Colonic mucosa (tissue), 4 donors: ENCODE measurements around the gene RFX3. TPM values are rescaled to one million over a fixed set of nuclear protein-coding genes. Genes with fewer than 3 reads are reported as not detected.

Experiments used
- DNase-seq: peaks from one replicate; pipeline ENCODE4 v3.0.0-alpha.2; 2020
- H3K27ac ChIP-seq: fragments of 200-600 bp; one replicate; pipeline ENCODE4 v1.8.0; 2021
- H3K27me3 ChIP-seq: fragments of 200-600 bp; one replicate; pipeline ENCODE4 v1.8.0; 2021
- H3K36me3 ChIP-seq: fragments of 200-600 bp; one replicate; pipeline ENCODE4 v1.8.0; 2021
- H3K4me1 ChIP-seq: fragments of 200-600 bp; one replicate; pipeline ENCODE4 v1.8.0; 2021; ENCODE audit warnings: mild to moderate bottlenecking
- H3K4me3 ChIP-seq: fragments of 200-600 bp; one replicate; pipeline ENCODE4 v1.8.0; 2021
- H3K9ac ChIP-seq, 2 donors: one replicate each; pipeline ENCODE4 v1.7.0; 2013; ENCODE audit warnings: control low read depth in 2 of 2, low read depth in 2 of 2, low read length in 2 of 2
- H3K9me3 ChIP-seq: fragments of 200-600 bp; one replicate; pipeline ENCODE4 v1.8.0; 2021
- intact Hi-C: fragments of 100-400 bp; cut with DNase I; formaldehyde crosslinking; loops from one replicate; pipeline ENCODE4 v1.14.1; 2022
- total RNA-seq, 2 donors: library from RNA; stranded (reverse); fragmentation: NEBNext Ultra II Directional in 1 of 2; extraction: Animal tissue kit (Norgen Biotek cat#: 25700) in 1 of 2; gene quantifications; one replicate each; pipeline ENCODE4 v1.2.1, GENCODE V29; 2021
- TF ChIP-seq, protein P1 (sequence below): fragments of 200-600 bp; IDR thresholded peaks from one replicate; pipeline ENCODE4 v1.8.0; 2022; ENCODE audit warnings: antibody characterized with exemption, mild to moderate bottlenecking
- donor health status: healthy.
- donor health status: DM: no; HTN: no; CAD: no.
- donor health status: DM: no; HTN: no; CAD: no.

The RFX3 gene
- total RNA-seq, 2 donors from 2014 or later = 9.8 to 12.1 TPM

DNA sequence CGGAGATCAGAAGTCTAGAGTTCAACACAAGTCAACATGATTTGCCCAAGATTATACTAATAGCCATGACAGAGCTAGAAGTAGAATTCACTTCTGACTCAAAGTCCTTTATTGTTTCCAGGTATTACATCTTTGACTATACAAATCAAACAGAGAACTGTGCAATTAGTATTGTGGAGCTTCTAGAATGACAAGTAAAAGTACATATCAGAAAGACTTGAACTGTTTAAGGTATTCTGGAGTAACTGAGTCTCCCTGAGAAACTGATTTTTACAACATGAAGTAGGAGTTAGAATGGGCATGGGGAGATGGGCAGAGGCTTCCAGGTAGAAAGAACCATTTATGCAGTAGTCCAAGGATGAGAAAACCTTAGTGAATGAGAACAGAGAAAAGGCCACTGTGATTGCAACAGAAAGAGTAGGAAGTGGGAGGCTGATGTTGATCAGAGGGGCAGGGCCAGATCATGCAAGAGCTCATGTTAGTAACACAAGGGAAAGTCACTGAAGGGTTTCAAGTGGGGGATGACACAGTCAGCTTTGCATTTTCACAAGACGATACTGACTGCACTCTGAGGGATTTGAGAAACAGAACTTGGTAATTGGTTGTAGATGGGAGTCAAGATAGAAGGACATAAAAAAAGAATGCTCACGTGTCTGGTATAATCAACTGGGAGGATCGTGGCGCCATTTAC lies 280.7 kb downstream of the RFX3 start:
- no peaks in the 10 kb centered on the region for H3K27me3 ChIP-seq
- no peak overlapping the region for H3K27ac ChIP-seq
- intact Hi-C loops = loop anchor here (10.0 kb wide), 1 partner anchor 190 kb away; no protein-coding TSS in a partner anchor
- TF ChIP-seq, protein P1, sequence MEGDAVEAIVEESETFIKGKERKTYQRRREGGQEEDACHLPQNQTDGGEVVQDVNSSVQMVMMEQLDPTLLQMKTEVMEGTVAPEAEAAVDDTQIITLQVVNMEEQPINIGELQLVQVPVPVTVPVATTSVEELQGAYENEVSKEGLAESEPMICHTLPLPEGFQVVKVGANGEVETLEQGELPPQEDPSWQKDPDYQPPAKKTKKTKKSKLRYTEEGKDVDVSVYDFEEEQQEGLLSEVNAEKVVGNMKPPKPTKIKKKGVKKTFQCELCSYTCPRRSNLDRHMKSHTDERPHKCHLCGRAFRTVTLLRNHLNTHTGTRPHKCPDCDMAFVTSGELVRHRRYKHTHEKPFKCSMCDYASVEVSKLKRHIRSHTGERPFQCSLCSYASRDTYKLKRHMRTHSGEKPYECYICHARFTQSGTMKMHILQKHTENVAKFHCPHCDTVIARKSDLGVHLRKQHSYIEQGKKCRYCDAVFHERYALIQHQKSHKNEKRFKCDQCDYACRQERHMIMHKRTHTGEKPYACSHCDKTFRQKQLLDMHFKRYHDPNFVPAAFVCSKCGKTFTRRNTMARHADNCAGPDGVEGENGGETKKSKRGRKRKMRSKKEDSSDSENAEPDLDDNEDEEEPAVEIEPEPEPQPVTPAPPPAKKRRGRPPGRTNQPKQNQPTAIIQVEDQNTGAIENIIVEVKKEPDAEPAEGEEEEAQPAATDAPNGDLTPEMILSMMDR = no peak
- no peaks in the 10 kb centered on the region for H3K9me3 ChIP-seq
- H3K9ac ChIP-seq = no peak overlapping the region
- H3K4me3 ChIP-seq = no peak overlapping the region
- no peaks in the 10 kb centered on the region for H3K36me3 ChIP-seq
- no peaks in the 10 kb centered on the region for H3K4me1 ChIP-seq
- DNase-seq = no peak

DNA sequence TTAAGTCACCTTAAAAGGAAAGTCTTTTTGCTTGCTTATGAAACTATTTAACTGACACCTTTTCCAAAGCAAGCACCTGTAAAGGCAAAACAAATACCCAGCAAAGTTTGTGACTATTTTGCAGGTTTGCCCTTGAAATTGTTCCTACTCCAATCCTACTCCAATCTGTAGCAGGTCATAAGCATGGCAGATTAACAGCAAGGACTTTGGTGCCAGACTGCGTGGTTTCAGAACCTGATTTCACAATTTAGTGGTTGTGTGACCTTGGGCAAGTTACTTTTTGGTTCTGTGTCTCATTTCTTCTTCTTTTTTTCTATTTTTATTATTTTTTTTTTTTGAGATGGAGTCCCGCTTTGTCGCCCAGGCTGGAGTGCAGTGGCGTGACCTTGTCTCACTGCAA lies 282.1 kb downstream of the RFX3 start:
- TF ChIP-seq, protein P1 = no peak
- intact Hi-C loops = loop anchor here (10.0 kb wide), 1 partner anchor 191 kb away; no protein-coding TSS in a partner anchor
- H3K36me3 ChIP-seq = no peaks in the 10 kb centered on the region
- no peak for DNase-seq
- no peak overlapping the region for H3K27ac ChIP-seq
- H3K27me3 ChIP-seq = no peaks in the 10 kb centered on the region
- no peak overlapping the region for H3K9ac ChIP-seq
- H3K4me1 ChIP-seq = no peaks in the 10 kb centered on the region
- H3K4me3 ChIP-seq = no peak overlapping the region
- no peaks in the 10 kb centered on the region for H3K9me3 ChIP-seq

DNA sequence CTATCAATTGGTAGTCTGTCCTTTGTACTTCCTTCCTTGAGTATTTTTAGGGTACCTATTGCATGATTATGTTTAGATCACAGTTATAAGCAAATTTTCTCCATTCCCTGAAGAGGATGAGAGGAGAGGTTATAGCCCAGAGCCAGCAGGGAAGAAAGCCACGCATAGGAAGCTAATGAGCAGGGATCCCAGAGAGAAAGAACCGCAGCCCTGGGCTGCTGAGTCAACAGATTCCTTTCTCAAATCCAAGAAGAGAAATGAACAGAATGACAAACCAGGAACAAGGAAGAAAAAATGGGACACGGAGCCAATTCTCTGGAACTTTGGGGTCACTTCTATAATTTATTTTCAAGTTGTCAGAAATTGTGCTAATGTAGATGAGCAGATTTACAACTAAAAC lies 284.5 kb downstream of the RFX3 start:
- Histone ChIP-seq H3K9ac (no peak overlapping the region), H3K4me3 (no peak overlapping the region), H3K9me3 (no peaks in the 10 kb centered on the region), H3K27ac (no peak overlapping the region), H3K27me3 (no peaks in the 10 kb centered on the region), H3K36me3 (no peaks in the 10 kb centered on the region), H3K4me1 (no peaks in the 10 kb centered on the region)
- TF ChIP-seq, protein P1 = no peak
- intact Hi-C loops = loop anchor here (10.0 kb wide), 1 partner anchor 194 kb away; no protein-coding TSS in a partner anchor
- no peak for DNase-seq

DNA sequence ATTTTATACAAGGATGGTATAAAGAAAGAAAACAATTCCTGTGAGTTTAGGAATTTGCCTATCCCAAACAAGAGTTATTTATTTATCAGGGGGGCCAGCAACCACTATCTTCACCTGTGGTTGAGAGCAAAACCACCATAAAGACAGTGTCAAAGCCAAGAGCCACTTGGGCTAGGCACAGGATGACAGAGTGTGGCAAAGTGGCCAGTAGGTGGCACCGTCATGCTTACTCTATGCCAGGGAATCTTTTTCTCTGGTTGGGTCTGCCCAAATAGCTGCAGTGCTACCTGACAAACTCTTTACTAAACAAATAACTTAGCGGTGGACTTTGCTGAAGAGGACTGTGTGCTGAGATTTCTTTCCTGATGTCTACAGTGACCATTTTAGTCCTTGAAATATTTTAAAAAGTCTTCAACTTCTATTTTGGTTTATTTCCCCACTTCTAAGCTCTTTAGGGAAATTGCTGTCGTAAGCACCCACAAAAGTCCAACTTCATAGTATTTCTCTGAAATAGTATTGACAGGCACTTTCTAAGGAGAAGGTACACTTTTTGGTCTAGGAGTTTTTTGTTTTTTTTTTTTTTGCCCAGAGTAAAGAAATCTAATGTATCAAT lies 285.0 kb downstream of the RFX3 start:
- H3K4me3 ChIP-seq = no peak overlapping the region
- H3K27me3 ChIP-seq = no peaks in the 10 kb centered on the region
- peak; percentile 60 for DNase-seq
- no peaks in the 10 kb centered on the region for H3K36me3 ChIP-seq
- TF ChIP-seq, protein P1 = peak; percentile 56
- no peak overlapping the region for H3K9ac ChIP-seq
- no peak overlapping the region for H3K27ac ChIP-seq
- no peaks in the 10 kb centered on the region for H3K9me3 ChIP-seq
- intact Hi-C loops = loop anchor here (10.0 kb wide), 1 partner anchor 194 kb away; no protein-coding TSS in a partner anchor
- no peaks in the 10 kb centered on the region for H3K4me1 ChIP-seq

DNA sequence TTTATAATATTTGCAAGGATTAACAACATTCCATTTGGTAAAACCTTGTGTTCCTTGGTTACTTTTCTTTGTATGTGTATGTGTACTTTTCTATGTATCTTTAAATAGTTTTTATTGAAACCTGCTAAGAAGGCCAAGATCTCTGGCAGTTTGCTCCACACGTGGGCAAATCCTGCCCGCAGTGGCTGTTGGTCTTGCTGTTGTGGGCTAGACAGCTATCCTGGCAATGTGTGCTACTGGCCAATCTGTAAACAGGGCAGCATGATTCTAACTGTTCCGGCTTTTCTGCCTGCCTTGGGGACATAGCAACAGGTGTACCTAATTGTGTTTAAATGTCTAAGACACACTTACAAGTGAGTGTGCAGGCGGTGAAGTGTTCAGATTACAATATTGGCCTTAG lies 286.6 kb downstream of the RFX3 start:
- Histone ChIP-seq H3K36me3 (no peaks in the 10 kb centered on the region), H3K9ac (no peak overlapping the region), H3K9me3 (no peaks in the 10 kb centered on the region), H3K4me3 (no peak overlapping the region), H3K4me1 (no peaks in the 10 kb centered on the region), H3K27me3 (no peaks in the 10 kb centered on the region), H3K27ac (no peak overlapping the region)
- no peak for DNase-seq
- TF ChIP-seq, protein P1 = no peak
- intact Hi-C loops = no loop called here
